ENCODE data around the gene GLRA3.

DNA sequence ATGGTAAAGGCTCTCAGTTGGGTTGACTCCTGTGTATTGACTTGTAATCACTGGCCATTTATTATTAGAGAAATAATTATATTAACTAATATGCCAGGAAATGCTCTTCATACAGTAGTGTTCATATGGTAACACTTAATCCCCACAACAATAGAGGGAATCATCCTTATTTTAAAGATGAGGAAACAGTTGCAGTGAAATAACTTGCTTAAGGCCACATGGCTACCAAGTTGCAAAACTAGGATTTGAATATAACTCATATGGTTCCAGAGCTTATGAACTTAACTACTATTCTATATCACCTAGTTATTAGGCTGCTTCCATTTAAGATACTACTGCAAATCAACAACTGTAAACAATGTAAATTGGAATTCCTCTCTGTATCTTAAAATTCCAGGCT lies 163.2 kb downstream of the GLRA3 start:
- no peak for TF ChIP-seq POLR2AphosphoS5 (IDR thresholded peaks at IDR 0.05; ENCODE audit: low read depth, low read length)
- no peak for TF ChIP-seq TAF1 (IDR thresholded peaks at IDR 0.05; ENCODE audit: borderline replicate concordance, insufficient read depth, low read length)
- TF ChIP-seq SIN3A (IDR thresholded peaks at IDR 0.05; ENCODE audit: borderline replicate concordance, insufficient read depth, low read length), result no peak
- TF ChIP-seq, protein P1, sequence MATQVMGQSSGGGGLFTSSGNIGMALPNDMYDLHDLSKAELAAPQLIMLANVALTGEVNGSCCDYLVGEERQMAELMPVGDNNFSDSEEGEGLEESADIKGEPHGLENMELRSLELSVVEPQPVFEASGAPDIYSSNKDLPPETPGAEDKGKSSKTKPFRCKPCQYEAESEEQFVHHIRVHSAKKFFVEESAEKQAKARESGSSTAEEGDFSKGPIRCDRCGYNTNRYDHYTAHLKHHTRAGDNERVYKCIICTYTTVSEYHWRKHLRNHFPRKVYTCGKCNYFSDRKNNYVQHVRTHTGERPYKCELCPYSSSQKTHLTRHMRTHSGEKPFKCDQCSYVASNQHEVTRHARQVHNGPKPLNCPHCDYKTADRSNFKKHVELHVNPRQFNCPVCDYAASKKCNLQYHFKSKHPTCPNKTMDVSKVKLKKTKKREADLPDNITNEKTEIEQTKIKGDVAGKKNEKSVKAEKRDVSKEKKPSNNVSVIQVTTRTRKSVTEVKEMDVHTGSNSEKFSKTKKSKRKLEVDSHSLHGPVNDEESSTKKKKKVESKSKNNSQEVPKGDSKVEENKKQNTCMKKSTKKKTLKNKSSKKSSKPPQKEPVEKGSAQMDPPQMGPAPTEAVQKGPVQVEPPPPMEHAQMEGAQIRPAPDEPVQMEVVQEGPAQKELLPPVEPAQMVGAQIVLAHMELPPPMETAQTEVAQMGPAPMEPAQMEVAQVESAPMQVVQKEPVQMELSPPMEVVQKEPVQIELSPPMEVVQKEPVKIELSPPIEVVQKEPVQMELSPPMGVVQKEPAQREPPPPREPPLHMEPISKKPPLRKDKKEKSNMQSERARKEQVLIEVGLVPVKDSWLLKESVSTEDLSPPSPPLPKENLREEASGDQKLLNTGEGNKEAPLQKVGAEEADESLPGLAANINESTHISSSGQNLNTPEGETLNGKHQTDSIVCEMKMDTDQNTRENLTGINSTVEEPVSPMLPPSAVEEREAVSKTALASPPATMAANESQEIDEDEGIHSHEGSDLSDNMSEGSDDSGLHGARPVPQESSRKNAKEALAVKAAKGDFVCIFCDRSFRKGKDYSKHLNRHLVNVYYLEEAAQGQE (IDR thresholded peaks at IDR 0.05; ENCODE audit: insufficient read depth in 1 of 2, low read depth in 2 of 2, low read length in 2 of 2), result no peak

All from PFSK-1 (cell line).